ENCODE results near the gene SMAD1. TPM values are rescaled to one million over a fixed set of nuclear protein-coding genes. Genes with fewer than 3 reads are reported as not detected.

Gene SMAD1
- total RNA-seq, 1 donor from 2014 or later = 16.5 TPM

DNA sequence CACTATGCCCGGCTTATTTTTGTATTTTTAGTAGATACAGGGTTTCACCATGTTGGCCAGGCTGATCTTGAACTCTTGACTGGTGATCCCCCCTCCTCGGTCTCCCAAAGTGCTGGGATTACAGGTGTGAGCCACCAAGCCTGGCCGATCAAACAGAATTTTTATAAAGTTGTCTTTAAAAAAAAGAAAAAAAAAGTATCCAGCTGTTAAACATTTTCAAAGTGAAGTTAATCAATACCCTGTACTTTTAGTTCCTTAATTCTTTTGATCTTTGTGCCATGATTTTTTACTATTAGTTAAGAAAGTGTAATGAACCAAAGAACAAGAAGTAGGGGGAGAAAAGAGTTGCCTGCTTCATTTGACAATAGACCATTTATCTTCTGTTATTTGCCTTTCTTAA, 24.3 kb downstream of the SMAD1 start:
- Mint-ChIP-seq H3K4me3 (ENCODE audit: unreplicated experiment) (no peak overlapping the region), H3K27me3 (ENCODE audit: low read depth) (no peaks in the 10 kb centered on the region), H3K9me3 (ENCODE audit: low read depth) (no peaks in the 10 kb centered on the region), H3K4me1 (ENCODE audit: low read depth) (peaks cover 17% of the 10 kb centered on the region), H3K36me3 (ENCODE audit: low read depth) (no peaks in the 10 kb centered on the region), H3K27ac (ENCODE audit: unreplicated experiment) (no peak overlapping the region)
- no peak for TF ChIP-seq CTCF (IDR thresholded peaks at IDR 0.05)
- no peak for DNase-seq (ENCODE audit: low spot score)

DNA sequence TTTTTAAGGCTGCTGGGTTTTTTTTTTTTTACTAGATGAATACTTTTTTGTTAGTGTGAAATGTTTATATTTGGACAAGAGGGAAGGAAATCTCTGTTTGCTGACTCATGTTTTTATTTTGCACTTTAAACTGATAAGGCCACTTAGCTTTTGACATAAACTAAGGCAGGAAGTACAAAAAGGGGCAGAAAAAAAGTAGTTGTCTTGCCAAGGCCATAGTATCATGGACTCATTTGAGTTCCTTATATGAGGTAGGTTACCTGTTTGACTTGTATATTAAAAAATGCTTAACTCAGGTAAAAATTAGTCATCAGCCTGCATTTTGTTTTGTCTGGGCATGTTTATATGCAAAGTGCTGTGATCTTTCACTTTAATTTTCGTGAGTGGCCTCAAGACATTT, 26.0 kb downstream of the SMAD1 start:
- peaks cover 11% of the 10 kb centered on the region for H3K9me3 Mint-ChIP-seq (ENCODE audit: low read depth)
- H3K36me3 Mint-ChIP-seq (ENCODE audit: low read depth) = peaks cover 10% of the 10 kb centered on the region
- peak overlapping the region; percentile 19 for H3K27ac Mint-ChIP-seq (ENCODE audit: unreplicated experiment)
- TF ChIP-seq CTCF (IDR thresholded peaks at IDR 0.05) = no peak
- H3K4me3 Mint-ChIP-seq (ENCODE audit: unreplicated experiment) = no peak overlapping the region
- peaks cover 13% of the 10 kb centered on the region for H3K4me1 Mint-ChIP-seq (ENCODE audit: low read depth)
- DNase-seq (ENCODE audit: low spot score) = no peak
- H3K27me3 Mint-ChIP-seq (ENCODE audit: low read depth) = no peaks in the 10 kb centered on the region

GRCh38 chr4:145511913-145512522, 30.4 kb downstream of the SMAD1 start:
- H3K4me3 Mint-ChIP-seq (ENCODE audit: unreplicated experiment) = no peak overlapping the region
- DNase-seq (ENCODE audit: low spot score) = no peak
- peaks cover 12% of the 10 kb centered on the region for H3K4me1 Mint-ChIP-seq (ENCODE audit: low read depth)
- H3K9me3 Mint-ChIP-seq (ENCODE audit: low read depth) = peaks cover 17% of the 10 kb centered on the region
- no peaks in the 10 kb centered on the region for H3K27me3 Mint-ChIP-seq (ENCODE audit: low read depth)
- no peak for TF ChIP-seq CTCF (IDR thresholded peaks at IDR 0.05)
- H3K27ac Mint-ChIP-seq (ENCODE audit: unreplicated experiment) = no peak overlapping the region
- H3K36me3 Mint-ChIP-seq (ENCODE audit: low read depth) = peaks cover 16% of the 10 kb centered on the region

DNA sequence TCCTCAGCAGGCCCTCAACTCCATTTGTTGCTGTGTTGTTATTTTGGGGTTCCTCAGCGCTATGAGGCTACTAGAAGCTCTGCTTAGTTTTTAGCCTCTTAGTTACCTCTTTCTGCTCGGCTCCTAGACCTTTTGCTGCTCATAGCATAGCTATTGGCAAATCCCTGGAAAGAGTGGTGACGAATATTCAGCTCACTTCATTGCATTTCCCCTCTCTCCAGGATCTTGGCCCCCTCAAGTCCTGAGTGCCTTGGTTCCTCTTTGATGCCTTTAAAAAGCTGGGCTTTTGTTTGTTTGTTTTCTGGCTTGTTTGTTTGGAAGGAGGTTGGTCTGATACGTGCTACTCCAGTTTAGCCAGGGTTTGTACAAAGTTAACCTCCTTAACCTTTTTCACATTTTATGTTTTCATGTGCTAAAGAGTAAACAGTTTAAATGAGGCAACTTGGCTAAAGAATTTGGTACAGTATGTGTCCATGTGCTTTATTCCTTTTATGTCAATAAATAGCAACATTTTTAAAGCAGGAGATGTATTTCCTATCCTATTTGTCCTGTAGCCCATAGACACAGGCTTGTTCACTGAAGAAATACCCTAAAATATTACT, 31.5 kb downstream of the SMAD1 start:
- TF ChIP-seq CTCF (IDR thresholded peaks at IDR 0.05) = no peak
- Mint-ChIP-seq H3K9me3 (ENCODE audit: low read depth) (peaks cover 17% of the 10 kb centered on the region), H3K4me3 (ENCODE audit: unreplicated experiment) (no peak overlapping the region), H3K27ac (ENCODE audit: unreplicated experiment) (no peak overlapping the region), H3K4me1 (ENCODE audit: low read depth) (peaks cover 6% of the 10 kb centered on the region), H3K27me3 (ENCODE audit: low read depth) (no peaks in the 10 kb centered on the region), H3K36me3 (ENCODE audit: low read depth) (peaks cover 16% of the 10 kb centered on the region)
- no peak for DNase-seq (ENCODE audit: low spot score)

- peaks cover 5% of the 10 kb centered on the region for H3K9me3 Mint-ChIP-seq (ENCODE audit: low read depth)
- no peak overlapping the region for H3K4me3 Mint-ChIP-seq (ENCODE audit: unreplicated experiment)
- H3K27ac Mint-ChIP-seq (ENCODE audit: unreplicated experiment) = no peak overlapping the region
- peaks cover 10% of the 10 kb centered on the region for H3K4me1 Mint-ChIP-seq (ENCODE audit: low read depth)
- no peak for DNase-seq (ENCODE audit: low spot score)
- TF ChIP-seq CTCF (IDR thresholded peaks at IDR 0.05) = no peak
- no peaks in the 10 kb centered on the region for H3K27me3 Mint-ChIP-seq (ENCODE audit: low read depth)
- H3K36me3 Mint-ChIP-seq (ENCODE audit: low read depth) = no peaks in the 10 kb centered on the region
These were observed 38.5 kb downstream of the SMAD1 start for GRCh38 chr4:145520172-145520571.
